H1 (cell line): ENCODE data around the gene ECPAS.

ENCODE experiments used
- CTCF ChIP-seq, 3 experiments: IDR thresholded peaks; 1 replicate in 2 of 3; 2 replicates in 1 of 3; pipeline versions ENCODE4 v1.5.1 to v1.6.1; 2011; ENCODE audit warnings: low read length in 3 of 3, mild to moderate bottlenecking in 3 of 3, inconsistent platforms in 2 of 3, low read depth in 1 of 3, moderate library complexity in 1 of 3; ENCODE audit not compliant: insufficient read depth in 1 of 3; ENCODE audit errors: control extremely low read depth in 1 of 3
- FOSL1 ChIP-seq: IDR thresholded peaks from 2 replicates; pipeline ENCODE4 v1.6.1; 2011; ENCODE audit warnings: mild to moderate bottlenecking, low read depth, low read length, moderate library complexity; ENCODE audit not compliant: insufficient read depth
- JUN ChIP-seq: IDR thresholded peaks from 2 replicates; pipeline ENCODE4 v1.6.1; 2011; ENCODE audit warnings: low read depth, mild to moderate bottlenecking, improper control_type of control experiment, low read length

GRCh38 chr9:111483858-111484571 lies at the start of gene ECPAS:
- TF ChIP-seq JUN: no peak
- no peak for TF ChIP-seq CTCF (IDR thresholded peaks at IDR 0.05; ENCODE audit: control extremely low read depth in 1 of 3, insufficient read depth in 1 of 3, low read depth in 1 of 3, low read length in 3 of 3)
- TF ChIP-seq FOSL1: no peak
